ENCODE data around the gene EPN2. TPM values are rescaled to one million over a fixed set of nuclear protein-coding genes. Genes with fewer than 3 reads are reported as not detected.

The EPN2 gene
- total RNA-seq, 1 experiment from 2014 or later, result 35.6 TPM

DNA sequence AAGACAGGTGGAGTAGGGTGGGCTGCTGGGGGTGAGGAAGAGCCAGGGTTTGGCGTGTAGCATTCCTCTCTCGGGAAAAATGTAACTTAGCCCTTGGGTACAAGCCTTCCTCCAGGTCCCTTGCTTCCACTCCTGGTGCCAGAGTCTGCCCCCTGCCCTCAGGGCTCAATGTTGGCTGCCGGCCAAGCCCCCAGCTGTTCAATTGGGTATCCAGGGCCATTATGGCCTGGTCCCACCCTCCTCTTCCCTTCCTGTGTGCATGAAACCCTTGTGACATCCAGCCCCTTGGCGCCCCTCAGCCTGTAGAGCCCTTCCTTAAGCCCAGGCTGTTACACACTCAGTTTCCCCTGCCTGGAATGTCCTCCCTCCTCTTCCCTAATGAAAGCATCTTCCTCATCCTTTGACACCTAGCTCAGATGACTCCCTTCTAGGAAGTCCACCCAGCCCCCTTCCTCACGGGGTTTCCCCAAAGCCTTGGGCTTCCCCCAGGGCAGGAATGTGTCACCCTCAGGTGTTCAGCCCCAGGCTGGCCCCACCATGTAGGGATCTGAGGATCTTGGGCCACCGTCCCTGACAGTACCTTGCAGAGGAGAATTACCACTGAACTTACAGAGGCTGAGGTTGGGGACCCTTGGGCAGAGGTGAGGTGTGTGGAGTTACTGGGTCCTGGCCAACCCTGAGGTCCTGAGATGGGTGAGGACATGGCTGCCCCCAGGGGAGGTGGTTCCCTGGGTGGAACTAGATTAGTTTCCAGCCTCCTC is 95.4 kb downstream of the EPN2 start:
- peak in 1 of 2 experiments; percentile 40 for DNase-seq
- H3K27ac Mint-ChIP-seq (ENCODE audit: unreplicated experiment), result no peak overlapping the region
- no peaks in the 10 kb centered on the region for H3K9me3 ChIP-seq
- H3K27me3 ChIP-seq (replicated peaks; ENCODE audit: control insufficient read depth, insufficient read depth, low read length), result no peaks in the 10 kb centered on the region
- H3K4me1 Mint-ChIP-seq (ENCODE audit: low read depth, unreplicated experiment), result peaks cover 7% of the 10 kb centered on the region
- H3K27me3 Mint-ChIP-seq (ENCODE audit: insufficient read depth, unreplicated experiment), result no peaks in the 10 kb centered on the region
- TF ChIP-seq, protein P1, sequence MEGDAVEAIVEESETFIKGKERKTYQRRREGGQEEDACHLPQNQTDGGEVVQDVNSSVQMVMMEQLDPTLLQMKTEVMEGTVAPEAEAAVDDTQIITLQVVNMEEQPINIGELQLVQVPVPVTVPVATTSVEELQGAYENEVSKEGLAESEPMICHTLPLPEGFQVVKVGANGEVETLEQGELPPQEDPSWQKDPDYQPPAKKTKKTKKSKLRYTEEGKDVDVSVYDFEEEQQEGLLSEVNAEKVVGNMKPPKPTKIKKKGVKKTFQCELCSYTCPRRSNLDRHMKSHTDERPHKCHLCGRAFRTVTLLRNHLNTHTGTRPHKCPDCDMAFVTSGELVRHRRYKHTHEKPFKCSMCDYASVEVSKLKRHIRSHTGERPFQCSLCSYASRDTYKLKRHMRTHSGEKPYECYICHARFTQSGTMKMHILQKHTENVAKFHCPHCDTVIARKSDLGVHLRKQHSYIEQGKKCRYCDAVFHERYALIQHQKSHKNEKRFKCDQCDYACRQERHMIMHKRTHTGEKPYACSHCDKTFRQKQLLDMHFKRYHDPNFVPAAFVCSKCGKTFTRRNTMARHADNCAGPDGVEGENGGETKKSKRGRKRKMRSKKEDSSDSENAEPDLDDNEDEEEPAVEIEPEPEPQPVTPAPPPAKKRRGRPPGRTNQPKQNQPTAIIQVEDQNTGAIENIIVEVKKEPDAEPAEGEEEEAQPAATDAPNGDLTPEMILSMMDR (IDR thresholded peaks at IDR 0.05; ENCODE audit: insufficient read depth in 1 of 2, low read depth in 1 of 2, low read length in 1 of 2, severe bottlenecking in 1 of 2, unreplicated experiment in 1 of 2), result no peak
- ChIA-PET POLR2A (no interaction called here), CTCF (no interaction called here)
- no peaks in the 10 kb centered on the region; the same call in none of the 2 replicates for H3K36me3 ChIP-seq (ENCODE audit: control insufficient read depth, insufficient read depth, low read length)
- no peak overlapping the region for H3K4me3 Mint-ChIP-seq (ENCODE audit: unreplicated experiment)
- BruUV-seq (replicated peaks), result no TSS peak
- intact Hi-C loops (cut with micrococcal nuclease; ENCODE audit: unreplicated experiment), result no loop called here
- peaks cover 24% of the 10 kb centered on the region for H3K36me3 Mint-ChIP-seq (ENCODE audit: insufficient read depth, unreplicated experiment)
- no peak overlapping the region for H3K4me3 ChIP-seq (ENCODE audit: low read depth, low read length)
- H3K4me1 ChIP-seq, result peaks cover 10% of the 10 kb centered on the region; the same call in 1 of the 2 replicates
- no peaks in the 10 kb centered on the region for H3K9me3 Mint-ChIP-seq (ENCODE audit: unreplicated experiment)

- Histone ChIP-seq H3K9me3 (no peaks in the 10 kb centered on the region), H3K27me3 (replicated peaks; ENCODE audit: control insufficient read depth, insufficient read depth, low read length) (no peaks in the 10 kb centered on the region), H3K36me3 (ENCODE audit: control insufficient read depth, insufficient read depth, low read length) (no peaks in the 10 kb centered on the region; the same call in none of the 2 replicates), H3K4me1 (peaks cover 14% of the 10 kb centered on the region), H3K4me3 (ENCODE audit: low read depth, low read length) (no peak overlapping the region)
- BruUV-seq (replicated peaks), result no TSS peak
- Mint-ChIP-seq H3K9me3 (ENCODE audit: unreplicated experiment) (no peaks in the 10 kb centered on the region), H3K36me3 (ENCODE audit: insufficient read depth, unreplicated experiment) (peaks cover 24% of the 10 kb centered on the region), H3K4me1 (ENCODE audit: low read depth, unreplicated experiment) (peaks cover 7% of the 10 kb centered on the region), H3K27ac (ENCODE audit: unreplicated experiment) (no peak overlapping the region), H3K4me3 (ENCODE audit: unreplicated experiment) (no peak overlapping the region), H3K27me3 (ENCODE audit: insufficient read depth, unreplicated experiment) (no peaks in the 10 kb centered on the region)
- intact Hi-C loops (cut with micrococcal nuclease; ENCODE audit: unreplicated experiment), result no loop called here
- DNase-seq, result no peak
- ChIA-PET CTCF (no interaction called here), POLR2A (no interaction called here)
- TF ChIP-seq, protein P1 (IDR thresholded peaks at IDR 0.05; ENCODE audit: insufficient read depth in 1 of 2, low read depth in 1 of 2, low read length in 1 of 2, severe bottlenecking in 1 of 2, unreplicated experiment in 1 of 2), result no peak
Measured at GRCh38 chr17:19333132-19333440, 95.9 kb downstream of the EPN2 start.

- Mint-ChIP-seq H3K36me3 (ENCODE audit: insufficient read depth, unreplicated experiment) (peaks cover 24% of the 10 kb centered on the region), H3K27ac (ENCODE audit: unreplicated experiment) (no peak overlapping the region), H3K9me3 (ENCODE audit: unreplicated experiment) (no peaks in the 10 kb centered on the region), H3K4me1 (ENCODE audit: low read depth, unreplicated experiment) (peaks cover 7% of the 10 kb centered on the region), H3K27me3 (ENCODE audit: insufficient read depth, unreplicated experiment) (no peaks in the 10 kb centered on the region), H3K4me3 (ENCODE audit: unreplicated experiment) (no peak overlapping the region)
- ChIA-PET CTCF (no interaction called here), POLR2A (no interaction called here)
- Histone ChIP-seq H3K9me3 (no peaks in the 10 kb centered on the region), H3K27me3 (replicated peaks; ENCODE audit: control insufficient read depth, insufficient read depth, low read length) (no peaks in the 10 kb centered on the region), H3K4me3 (ENCODE audit: low read depth, low read length) (no peak overlapping the region), H3K4me1 (peaks cover 22% of the 10 kb centered on the region), H3K36me3 (ENCODE audit: control insufficient read depth, insufficient read depth, low read length) (no peaks in the 10 kb centered on the region; the same call in none of the 2 replicates)
- DNase-seq, result no peak
- TF ChIP-seq, protein P1 (IDR thresholded peaks at IDR 0.05; ENCODE audit: insufficient read depth in 1 of 2, low read depth in 1 of 2, low read length in 1 of 2, severe bottlenecking in 1 of 2, unreplicated experiment in 1 of 2), result no peak
- BruUV-seq (replicated peaks), result no TSS peak
- intact Hi-C loops (cut with micrococcal nuclease; ENCODE audit: unreplicated experiment), result no loop called here
Measured at GRCh38 chr17:19333736-19334290, 96.6 kb downstream of the EPN2 start.
